ENCODE results near the gene DAPK2.

The DAPK2 gene

GRCh38 chr15:64023220-64023619 is 23.1 kb downstream of the DAPK2 start:
- no peak for DNase-seq (ENCODE audit: low spot score)

GRCh38 chr15:64022571-64022970 is 23.7 kb downstream of the DAPK2 start:
- DNase-seq (ENCODE audit: low spot score): no peak

GRCh38 chr15:64019764-64020163 is 26.5 kb downstream of the DAPK2 start:
- no peak for DNase-seq (ENCODE audit: low spot score)

DNA sequence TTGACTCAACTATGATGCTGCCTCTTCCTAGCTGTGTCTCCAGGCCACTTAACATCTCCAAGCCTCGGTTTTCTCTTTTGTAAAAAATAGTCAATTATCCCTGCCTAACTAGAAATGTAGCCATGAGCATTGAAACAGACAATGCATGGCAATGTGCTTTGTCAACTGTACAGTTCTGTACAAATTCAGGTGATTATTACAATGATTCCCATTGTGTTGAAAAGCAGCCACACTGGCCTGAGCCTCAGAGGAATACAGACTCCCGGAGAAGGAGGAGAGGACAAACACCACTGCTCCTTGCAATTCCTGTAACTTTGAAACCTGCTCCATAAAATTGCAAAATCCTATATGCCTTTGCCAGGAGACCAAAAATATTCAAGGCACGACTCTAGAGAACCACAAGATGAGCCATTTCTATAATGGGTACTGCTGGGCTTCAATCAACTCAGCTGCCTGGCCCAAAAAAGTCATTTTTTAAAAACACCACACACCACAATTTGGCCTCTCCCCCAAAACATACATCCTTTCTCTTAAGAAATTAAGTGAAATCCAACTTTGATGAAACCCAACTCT is 28.6 kb downstream of the DAPK2 start:
- DNase-seq (ENCODE audit: low spot score): peak; percentile 65

- DNase-seq (ENCODE audit: low spot score): peak; percentile 53
These were observed 29.1 kb downstream of the DAPK2 start for GRCh38 chr15:64017082-64017588.

GRCh38 chr15:64016257-64016656 is 30.0 kb downstream of the DAPK2 start:
- DNase-seq (ENCODE audit: low spot score): no peak

DNA sequence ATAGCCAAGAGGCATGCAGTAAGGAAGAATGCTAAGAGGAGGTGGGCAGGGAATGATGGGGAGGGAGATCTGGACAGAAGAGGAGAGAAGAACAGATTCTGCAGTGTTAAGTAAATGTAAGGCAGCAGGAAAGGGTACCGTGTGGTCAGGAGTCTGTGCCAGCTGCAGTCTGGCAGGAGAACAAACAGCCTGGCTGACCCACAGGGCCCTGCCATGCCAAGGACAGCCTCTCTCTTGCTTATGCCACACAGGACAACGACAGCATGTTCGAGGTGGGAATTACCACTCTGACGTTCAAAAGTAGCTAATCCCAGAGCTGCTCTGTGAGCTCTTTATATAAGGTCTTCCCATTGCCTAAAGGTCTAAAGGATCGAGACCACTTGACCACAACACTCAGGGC is 31.3 kb downstream of the DAPK2 start:
- no peak for DNase-seq (ENCODE audit: low spot score)

GRCh38 chr15:64013179-64014062 is 32.9 kb downstream of the DAPK2 start:
- peak; percentile 33 for DNase-seq (ENCODE audit: low spot score)

- no peak for DNase-seq (ENCODE audit: low spot score)
These were observed 34.5 kb downstream of the DAPK2 start for GRCh38 chr15:64011736-64012135.

DNA sequence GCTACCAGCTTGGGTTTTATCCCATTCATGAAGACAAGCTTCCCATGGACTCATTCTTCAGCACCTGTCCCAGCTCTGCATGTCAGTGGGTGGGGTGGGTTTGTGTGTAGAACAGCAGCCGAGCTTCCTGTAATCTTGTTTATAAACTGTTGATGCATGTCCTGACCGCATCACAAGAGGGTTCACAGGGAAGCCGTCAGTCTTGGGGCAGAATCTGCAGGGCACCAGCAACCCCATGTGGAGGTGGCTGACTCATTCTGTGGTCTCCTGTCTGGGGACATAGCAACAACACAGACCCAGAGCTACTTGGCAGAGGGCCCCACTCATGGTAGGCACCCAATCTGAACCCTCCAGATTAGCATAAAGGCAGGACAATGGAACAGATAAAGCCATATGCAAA is 35.6 kb downstream of the DAPK2 start:
- peak; percentile 62 for DNase-seq (ENCODE audit: low spot score)

DNA sequence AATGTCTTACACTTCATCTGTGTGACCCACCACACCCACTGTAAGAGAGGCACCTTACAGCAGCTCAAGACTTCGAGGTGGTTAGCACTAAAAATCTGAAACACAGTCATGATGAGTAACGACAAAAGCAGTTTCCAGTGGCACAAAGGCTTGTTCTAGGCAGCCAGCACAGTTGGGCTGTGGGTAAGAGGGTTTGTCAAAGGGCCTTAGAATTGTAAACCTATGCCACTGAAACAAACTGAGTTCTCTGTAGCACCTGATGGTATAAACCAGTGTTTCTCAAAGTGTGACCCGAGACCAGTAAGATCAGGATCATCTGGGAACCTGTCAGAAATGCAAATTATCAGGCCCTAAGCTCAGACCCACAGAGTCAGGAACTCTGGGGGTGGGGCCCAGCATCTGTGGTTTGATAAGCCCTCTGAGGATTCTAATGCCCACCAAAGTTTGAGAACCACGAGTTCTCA is 36.5 kb downstream of the DAPK2 start:
- peak; percentile 38 for DNase-seq (ENCODE audit: low spot score)

DNA sequence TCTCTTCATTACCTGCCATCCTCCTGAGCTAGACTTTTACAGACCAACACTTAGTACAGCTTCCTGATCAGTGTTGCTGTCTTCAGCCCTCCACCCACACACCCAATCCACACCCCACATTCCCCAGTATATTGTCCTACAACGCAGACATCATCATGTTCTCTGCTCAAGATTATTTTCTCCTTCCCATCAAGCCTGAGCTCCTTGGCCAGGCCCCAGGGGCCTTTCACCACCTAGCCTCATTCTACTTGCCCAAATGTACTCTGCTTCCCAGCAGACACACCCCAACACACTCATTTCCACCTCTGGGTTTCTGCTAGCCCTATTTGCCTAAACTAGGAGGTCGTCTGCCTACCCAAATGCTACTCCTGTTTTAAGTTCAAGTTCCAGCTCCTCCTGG is 37.0 kb downstream of the DAPK2 start:
- peak; percentile 44 for DNase-seq (ENCODE audit: low spot score)

GRCh38 chr15:64008177-64008576 is 38.1 kb downstream of the DAPK2 start:
- no peak for DNase-seq (ENCODE audit: low spot score)

GRCh38 chr15:64006642-64007041 is 39.6 kb downstream of the DAPK2 start:
- DNase-seq (ENCODE audit: low spot score): no peak

DNA sequence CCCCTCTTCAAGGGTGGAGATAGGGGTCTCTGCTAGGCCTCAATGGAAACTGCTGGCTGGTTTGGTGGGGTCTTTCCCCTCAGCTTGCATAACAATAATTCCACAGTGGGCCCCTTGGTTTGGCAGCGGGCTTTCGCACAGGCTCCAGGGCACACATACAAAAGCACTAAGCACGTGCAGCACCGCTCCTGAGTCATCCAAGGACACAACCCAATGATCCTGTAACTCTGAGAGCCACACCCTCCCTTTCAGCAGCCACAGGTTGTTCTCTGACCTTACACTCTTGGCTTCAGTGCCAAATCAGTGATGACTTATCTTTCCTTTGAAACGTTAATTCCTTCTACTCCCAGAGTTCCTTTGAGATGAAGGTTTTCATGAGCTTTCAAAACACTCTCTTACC is 41.7 kb downstream of the DAPK2 start:
- DNase-seq (ENCODE audit: low spot score): no peak

DNA sequence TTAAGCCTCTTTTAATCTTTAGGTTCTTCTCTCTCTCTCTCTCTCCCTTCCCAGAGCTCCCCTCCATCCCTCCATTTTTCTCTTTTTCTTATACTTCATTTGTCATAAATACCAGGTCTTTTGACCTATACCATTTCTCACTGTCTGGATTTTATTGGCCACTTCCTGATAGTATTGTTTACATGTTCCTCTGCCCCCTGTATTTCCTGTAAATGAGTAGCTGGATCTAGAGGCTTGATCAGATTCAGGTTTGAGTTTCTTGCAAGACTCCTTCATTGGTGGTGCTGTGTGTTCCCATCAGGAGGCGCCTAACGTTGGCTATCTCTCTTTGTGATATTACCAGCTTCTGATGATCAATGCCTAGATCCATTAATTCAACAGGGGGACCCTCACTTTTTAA is 42.2 kb downstream of the DAPK2 start:
- no peak for DNase-seq (ENCODE audit: low spot score)

- DNase-seq (ENCODE audit: low spot score): no peak
These were observed 43.1 kb downstream of the DAPK2 start for GRCh38 chr15:64003182-64003581.

- no peak for DNase-seq (ENCODE audit: low spot score)
These were observed 45.1 kb downstream of the DAPK2 start for GRCh38 chr15:64001148-64001547.

DNA sequence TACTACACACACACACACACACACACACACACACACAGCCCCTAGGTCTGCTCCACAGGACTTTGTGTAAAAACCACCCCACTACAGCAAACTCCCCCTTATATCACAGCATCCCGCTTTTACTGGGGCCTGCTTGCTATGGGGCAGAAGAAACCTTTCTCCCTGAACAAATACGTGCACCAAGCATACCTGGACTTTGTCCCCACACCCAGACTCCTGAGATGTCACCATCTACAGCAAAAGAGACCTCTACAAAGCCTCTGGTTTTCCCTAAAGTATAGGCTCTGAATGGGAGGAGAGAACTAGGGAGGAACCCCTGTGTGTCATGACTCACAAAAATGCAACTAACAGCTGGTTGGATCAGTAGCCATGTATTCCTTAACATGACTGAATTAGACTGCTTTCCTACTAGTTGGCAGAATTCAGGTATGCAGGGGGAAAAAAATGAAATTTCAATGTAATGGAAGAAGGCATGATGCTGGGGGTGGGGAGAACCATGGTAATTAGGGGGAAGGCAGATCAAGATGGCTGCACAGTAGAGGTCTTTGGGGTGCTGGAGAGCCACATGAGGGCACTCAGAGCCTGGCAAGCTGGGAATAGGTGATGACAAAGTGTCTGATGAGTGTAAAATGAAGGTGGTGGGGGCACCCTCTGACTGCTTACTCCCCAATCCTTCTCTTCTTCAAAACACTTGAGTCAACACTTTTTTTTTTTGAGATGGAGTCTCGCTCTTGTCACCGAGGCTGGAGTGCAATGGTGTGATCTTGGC is 45.9 kb downstream of the DAPK2 start:
- peak; percentile 46 for DNase-seq (ENCODE audit: low spot score)

DNA sequence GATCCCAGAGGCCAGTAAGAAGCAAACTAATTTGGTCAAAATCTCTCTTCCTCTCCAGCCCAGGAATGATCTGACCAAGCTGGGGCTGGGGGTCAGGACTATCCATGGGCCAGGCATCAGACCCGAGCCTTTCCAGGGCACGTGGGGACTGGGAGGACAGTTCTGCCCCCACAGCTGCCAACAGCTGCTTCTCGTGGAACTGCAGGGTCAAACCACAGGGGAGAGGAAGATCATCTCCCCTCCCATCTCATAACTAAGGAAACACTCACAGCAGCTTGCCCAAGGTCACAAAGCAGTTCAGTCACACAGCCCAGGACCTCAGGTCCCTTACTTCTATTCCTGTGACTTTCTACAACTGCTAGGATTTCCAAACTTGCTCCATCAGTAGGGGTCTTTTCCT is 47.1 kb downstream of the DAPK2 start:
- DNase-seq (ENCODE audit: low spot score): peak; percentile 35

GRCh38 chr15:63998489-63998888 is 47.8 kb downstream of the DAPK2 start:
- DNase-seq (ENCODE audit: low spot score): no peak

DNA sequence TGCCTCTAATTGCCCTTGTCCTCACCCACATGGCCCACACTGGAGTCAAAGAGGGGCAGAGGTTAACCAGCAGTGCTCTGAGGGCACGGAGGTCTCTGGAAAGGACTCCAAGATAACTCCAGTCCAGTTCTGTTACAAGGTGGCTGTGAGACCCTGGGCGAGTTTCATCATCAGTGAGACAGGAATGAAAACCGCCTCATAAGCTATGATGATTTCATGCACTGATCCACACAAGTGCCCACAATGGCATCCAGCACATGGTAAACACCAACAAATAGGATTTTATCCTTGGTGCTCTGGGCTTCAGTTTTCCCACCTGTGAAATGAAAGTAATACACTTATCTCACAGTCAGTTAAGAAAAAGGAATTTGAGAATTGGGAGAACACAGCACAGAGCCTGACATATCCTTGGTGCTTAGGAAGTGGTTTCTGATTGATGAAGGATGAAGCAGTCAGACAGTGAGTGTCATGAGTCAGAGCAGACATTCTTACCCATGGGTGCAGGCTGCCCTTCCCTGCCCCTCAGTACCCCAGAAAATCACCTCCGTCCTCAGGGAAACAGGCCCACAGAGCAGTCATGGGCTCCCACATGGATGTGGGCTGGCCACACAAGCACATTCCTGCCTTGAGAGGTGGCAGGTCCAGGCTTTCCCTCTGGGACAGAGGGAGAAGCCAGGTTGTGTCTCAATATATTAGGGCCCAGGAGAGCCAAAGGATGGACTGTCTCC is 48.4 kb downstream of the DAPK2 start:
- peak; percentile 60 for DNase-seq (ENCODE audit: low spot score)
